GM12801 (cell line): ENCODE measurements around the gene GPR173.

Experiments used
- TF ChIP-seq, protein P1 (sequence below): IDR thresholded peaks from one replicate; pipeline ENCODE4 v1.5.1; 2011; ENCODE audit warnings: control low read depth; ENCODE audit not compliant: insufficient read length; ENCODE audit errors: extremely low read depth

The GPR173 gene

DNA sequence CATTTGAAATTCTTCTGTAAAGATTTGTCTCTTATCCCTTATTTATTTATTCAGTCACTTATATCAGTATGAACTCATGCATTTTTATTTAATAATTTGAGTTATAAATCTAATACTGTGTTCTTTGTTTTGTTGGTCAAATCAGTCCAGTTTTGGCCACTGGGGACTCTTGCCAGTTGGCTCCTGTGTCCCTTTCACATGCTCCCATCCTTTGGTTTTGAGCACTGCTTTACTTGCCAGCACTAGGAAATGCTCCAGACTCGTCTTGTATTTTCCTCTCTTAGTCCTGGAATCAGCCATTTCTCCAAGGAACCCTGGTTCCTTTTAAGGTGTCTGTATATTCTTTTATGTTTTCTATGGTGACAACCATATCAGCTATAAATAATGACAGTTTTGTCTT is 73.4 kb downstream of the GPR173 start:
- TF ChIP-seq, protein P1, sequence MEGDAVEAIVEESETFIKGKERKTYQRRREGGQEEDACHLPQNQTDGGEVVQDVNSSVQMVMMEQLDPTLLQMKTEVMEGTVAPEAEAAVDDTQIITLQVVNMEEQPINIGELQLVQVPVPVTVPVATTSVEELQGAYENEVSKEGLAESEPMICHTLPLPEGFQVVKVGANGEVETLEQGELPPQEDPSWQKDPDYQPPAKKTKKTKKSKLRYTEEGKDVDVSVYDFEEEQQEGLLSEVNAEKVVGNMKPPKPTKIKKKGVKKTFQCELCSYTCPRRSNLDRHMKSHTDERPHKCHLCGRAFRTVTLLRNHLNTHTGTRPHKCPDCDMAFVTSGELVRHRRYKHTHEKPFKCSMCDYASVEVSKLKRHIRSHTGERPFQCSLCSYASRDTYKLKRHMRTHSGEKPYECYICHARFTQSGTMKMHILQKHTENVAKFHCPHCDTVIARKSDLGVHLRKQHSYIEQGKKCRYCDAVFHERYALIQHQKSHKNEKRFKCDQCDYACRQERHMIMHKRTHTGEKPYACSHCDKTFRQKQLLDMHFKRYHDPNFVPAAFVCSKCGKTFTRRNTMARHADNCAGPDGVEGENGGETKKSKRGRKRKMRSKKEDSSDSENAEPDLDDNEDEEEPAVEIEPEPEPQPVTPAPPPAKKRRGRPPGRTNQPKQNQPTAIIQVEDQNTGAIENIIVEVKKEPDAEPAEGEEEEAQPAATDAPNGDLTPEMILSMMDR = no peak

DNA sequence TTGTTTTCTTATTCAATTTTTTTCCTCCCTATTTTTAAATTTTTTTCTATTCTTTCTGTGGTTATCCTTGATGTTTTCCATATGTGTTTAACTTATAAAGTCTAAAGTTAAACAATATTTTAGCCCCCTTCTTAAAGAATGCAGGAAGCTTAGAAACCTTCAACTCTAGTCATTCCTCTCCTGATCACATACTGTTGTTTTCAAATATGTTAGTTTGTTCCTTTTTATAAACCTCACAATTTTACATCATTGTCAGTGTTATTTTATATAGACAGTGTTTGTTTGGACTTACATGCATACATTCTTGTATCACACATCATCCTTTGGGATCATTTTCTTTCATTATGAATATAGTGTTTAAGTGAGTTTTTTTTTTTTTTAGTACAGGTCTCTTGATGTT is 76.9 kb downstream of the GPR173 start:
- TF ChIP-seq, protein P1 = no peak

DNA sequence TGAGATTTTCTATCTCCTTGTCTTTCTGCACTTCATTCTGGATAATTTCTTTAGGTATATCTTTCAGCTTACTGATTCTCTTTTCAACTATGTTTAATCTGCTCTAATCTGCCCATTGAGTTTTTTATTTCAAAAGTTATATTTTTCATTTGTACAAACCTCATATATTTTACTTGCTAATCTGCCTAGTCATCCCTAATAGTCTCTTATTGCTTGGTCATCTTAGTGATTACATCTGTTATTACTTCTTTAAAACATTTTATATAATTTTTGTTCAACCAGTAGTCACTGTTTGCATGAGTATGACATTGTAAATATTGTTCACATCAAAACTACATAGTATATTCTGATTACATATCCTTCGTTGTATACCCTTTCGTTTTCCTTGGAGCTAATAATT is 77.8 kb downstream of the GPR173 start:
- TF ChIP-seq, protein P1 = no peak

DNA sequence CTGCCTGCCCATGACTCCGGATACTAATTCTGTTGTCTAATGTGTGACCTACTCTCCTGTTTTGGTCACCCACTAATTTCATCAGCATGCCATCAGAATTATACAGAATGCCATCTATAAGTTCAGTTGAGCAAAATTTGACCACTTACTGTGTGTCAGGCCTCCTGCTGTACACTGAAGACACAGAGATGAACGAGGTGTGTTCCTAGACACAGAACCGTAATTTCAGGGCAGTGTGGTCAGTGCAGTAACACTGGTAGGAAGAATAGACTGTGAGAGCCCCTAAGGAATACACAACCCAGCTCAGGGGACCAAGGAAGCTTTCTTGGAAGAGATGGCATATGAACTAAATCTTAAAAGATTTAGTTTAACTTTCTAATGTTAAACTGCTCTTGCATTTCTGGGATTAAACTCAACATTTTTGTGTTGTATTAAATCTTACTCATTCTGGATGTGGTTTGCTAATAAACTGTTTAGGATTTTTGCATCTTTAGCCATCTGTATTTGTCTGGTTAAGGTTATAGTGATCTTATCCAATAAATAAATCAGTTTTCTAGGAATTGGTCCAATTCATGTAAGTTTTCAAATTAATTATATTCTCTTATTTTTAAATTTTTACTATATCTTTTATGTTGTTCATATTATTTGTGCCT is 79.6 kb downstream of the GPR173 start:
- TF ChIP-seq, protein P1 = no peak
